ENCODE results near the gene POU6F2.
"Not testable (repeated sequence)": the region's sequence is repeated elsewhere in the genome, so short reads cannot be mapped to it uniquely, and the experiment has no call there.

The POU6F2 gene

DNA sequence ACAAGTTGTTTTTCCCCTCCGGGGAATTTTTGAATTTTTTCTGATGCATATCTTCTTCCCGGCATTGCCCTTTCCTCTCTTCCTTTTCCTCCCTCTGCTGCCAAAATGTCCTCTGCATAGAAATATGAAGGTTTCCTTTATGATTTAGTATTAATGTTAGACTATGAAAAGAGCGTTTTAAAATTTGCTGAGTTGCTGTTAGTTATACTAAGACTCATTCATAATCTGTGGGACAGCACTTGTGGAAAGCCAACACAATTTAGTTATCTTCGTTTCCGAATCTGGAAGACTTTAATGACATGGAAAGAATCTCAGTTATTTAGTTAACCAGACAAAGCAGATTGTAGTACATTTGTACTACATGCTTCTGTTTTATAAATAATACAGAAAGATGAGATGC, 25.0 kb downstream of the POU6F2 start:
- no peak for DNase-seq

- no peak for DNase-seq
Measured at GRCh38 chr7:39005036-39005435, 27.3 kb downstream of the POU6F2 start.

DNA sequence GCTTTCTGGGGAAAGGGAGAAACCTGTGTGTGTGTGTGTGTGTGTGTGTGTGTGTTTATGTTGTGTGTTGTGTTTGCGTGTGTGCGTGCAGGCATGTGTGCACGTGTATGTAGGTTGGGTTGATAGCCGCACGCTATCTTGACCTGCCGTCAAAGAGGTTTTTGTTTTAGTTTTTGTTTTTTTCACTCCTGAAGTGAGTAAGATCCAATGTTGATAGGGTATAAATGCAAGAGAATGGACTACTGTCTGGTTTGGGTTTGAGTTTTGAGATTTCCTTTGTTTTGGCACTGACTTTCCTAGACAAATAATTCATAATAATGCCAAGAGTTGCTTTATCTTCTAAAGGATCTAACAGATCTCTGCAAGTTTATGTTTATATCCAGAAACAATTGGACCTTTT, 27.8 kb downstream of the POU6F2 start:
- no peak for DNase-seq

DNA sequence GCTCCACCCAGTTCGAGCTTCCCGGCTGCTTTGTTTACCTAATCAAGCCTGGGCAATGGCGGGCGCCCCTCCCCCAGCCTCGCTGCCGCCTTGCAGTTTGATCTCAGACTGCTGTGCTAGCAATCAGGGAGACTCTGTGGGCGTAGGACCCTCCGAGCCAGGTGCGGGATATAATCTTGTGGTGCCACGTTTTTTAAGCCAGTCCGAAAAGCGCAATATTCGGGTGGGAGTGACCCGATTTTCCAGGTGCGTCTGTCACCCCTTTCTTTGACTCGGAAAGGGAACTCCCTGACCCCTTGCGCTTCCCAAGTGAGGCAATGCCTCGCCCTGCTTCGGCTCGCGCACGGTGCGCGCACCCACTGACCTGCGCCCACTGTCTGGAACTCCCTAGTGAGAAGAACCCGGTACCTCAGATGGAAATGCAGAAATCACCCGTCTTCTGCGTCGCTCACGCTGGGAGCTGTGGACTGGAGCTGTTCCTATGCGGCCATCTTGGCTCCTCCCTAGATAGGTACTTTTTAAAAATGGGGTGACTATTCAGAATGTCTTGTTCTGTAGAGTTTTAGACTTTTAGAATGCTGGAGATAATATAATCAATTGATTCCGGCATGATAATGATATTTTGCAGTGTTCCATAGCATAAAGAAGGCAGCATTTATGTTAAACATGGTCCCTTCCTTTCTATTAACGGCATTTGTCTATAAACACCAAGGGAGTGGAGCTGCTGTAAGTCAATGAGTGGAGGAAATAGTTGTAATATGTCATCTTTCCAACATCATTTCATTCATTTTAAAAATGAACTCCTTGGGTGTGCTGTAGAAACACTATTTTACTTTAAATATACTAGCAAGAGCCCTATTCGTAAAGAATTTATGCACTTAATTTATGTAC, 35.6 kb downstream of the POU6F2 start:
- DNase-seq = not testable (repeated sequence)

DNA sequence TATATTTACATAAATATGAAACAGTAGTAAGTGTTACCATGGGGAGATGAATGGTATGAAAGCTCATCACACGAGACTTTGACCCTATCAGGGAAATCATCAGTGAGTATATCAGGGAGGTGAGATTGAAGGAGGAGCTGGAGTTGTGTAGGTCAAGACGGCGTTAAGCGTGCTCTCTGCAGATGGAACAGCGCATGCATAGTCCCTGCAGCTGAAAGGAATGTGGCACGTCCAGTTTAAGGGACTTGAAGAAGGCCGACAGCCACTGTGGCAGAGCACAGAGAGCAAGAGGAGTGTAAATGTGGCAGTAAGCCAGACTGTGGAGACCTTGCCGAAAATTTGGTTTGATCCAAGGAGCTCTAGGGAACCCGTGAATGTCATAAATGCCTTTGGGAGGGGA, 38.9 kb downstream of the POU6F2 start:
- DNase-seq = no peak

- no peak for DNase-seq
Measured at GRCh38 chr7:39017369-39017915, 39.7 kb downstream of the POU6F2 start.

DNA sequence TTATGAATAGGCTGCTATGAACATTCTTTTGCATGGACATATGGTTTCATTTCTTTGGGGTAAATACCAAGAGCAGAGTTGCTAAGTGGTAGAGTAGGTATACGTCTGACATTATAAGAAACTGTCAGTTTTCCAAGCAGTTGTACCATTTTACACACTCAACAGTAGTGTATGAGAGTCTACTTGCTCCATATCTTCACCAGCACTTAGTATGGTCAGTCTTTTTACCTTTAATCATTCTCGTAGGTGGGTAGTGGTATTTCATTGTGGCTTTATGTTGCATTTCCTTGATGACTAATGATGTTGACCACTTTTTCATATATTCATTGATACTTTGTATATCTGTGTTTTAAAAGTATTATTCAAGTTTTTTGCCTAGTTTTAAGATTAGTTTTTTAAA, 45.1 kb downstream of the POU6F2 start:
- no peak for DNase-seq

GRCh38 chr7:39027491-39027890, 49.8 kb downstream of the POU6F2 start:
- DNase-seq = no peak

- DNase-seq = no peak
Measured at GRCh38 chr7:39033885-39034624, 56.3 kb downstream of the POU6F2 start.

DNA sequence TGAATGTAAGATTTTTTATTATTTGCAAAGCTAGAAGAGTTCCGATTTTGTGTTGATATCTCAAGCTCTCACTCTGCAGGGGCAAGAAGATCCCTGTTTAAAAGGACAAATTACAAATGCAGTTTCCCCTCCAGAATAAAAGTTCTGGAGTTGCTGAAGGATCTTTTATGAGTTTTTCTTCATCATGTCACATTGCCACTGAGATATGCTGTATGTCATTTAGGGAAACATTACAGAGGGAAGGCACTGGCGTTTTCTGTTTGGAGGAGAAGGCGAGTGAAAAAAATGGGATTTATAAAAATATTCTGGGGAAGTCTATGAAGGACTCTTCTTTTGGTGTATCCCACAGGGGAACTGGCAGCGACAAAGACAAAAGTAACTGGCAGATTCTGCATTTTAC, 57.4 kb downstream of the POU6F2 start:
- no peak for DNase-seq

DNA sequence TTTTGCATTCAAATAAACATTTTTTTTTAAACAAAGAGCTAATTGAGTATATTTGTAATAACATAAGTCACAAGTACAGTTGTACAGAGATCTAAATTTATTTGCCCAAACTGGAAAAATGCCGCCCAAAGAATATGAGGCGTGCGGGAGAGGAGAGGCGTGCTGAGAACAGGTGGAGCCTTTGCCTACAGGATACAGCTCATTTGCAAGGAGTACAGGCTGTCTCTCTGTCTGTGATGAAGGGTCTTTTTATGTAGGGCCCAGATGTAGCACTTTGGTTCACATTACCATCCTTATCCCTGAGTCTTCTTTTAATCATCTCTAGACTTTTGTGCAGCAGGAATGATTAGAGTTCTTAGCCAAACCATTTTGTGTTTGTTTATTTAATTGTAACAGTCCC, 58.2 kb downstream of the POU6F2 start:
- DNase-seq = no peak

DNA sequence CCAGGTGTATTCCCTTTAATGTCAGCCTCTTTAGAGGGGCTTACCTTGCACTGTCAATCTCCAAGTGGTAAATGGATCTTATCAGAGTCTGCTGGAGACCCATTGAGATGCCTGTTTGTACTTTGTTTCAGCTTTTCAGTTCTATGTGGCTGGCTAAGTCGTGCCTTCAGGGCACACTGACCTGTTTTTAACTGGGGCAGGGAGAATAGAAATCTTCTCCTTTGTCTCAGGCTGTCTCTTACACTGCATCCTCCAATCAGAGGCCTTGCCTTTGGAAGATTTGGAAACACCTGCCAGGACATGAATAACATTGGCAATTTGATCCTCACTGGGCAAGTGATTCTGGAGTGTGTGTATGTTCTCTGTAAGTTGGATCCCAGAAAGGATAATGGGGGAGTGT, 65.0 kb downstream of the POU6F2 start:
- DNase-seq = no peak

GRCh38 chr7:39043531-39043930, 65.8 kb downstream of the POU6F2 start:
- DNase-seq = no peak

- DNase-seq = no peak
Measured at GRCh38 chr7:39044489-39044888, 66.8 kb downstream of the POU6F2 start.

DNA sequence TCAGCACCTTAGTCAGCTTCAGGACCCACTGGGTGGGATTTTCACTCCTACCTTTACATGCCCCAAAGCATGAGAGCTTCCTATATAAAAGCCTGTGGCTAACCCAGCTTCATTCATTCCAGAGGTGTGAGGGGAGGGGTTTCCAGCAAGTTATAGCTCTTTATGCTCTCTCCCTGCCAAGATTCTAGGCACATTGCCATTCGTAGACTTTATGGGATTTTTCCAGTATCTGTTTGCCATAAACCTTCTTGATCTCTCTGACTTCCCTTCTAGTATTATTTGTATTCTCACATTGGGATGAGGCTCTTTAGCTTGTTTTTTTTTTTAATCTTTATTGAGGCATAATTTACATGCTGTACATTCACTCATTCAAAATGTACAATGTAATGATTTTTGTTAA, 67.5 kb downstream of the POU6F2 start:
- DNase-seq = no peak

DNA sequence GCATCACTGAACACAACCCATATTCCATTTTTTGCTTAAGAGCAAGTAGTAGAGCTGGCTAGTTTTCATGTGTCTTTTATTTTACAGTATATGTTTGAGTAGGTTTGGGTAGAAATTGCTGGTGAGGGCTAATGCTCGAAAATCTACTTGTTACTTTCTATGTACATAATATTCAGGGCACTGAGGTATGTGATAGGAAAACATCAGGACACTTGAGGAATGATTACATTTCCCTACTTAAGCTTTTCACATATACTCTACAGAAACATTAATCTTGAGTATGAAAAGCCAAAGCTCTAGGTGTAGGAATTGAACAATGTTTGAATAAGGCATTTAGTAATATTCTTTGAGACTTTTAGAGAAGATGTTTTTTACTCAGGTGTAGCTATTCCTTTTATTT, 73.6 kb downstream of the POU6F2 start:
- DNase-seq = no peak

DNA sequence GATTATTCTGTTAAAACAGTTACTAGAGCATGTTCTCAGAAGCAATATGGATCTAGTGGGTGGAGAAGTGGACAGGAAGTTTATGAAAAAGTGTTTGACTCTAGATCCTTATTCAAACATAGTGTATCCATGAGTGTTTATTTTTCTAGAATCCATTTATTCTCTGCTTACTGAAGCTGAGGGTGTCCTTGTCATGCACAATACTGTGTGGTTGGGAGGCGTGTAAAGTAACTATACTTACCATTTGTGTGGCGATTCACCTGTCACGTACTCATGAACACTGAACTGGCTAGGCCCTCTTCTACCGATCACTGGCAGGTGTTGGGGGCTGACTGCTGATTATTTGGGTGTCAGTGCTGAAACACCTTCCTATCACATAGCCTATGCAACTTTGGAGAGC, 74.0 kb downstream of the POU6F2 start:
- no peak for DNase-seq

GRCh38 chr7:39054731-39055130, 77.0 kb downstream of the POU6F2 start:
- DNase-seq = no peak

DNA sequence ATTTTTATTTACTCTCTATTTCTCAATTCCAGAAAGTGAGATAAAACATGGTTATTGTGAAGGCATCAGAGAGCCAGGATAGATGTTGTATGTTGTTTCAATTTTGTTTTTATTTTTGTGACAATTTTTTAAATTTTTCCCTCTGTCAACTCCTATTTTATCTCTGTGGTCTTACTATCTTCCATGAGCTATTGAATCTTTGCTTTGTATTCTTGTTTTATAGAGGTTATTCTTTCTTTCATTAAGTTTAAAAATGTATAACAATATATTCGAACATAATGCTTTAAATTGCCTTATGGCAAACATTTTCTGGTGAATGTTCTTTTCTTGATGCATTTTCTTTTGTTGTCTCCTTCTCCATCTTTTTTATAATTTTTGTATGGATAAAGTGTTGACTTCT, 78.4 kb downstream of the POU6F2 start:
- no peak for DNase-seq

DNA sequence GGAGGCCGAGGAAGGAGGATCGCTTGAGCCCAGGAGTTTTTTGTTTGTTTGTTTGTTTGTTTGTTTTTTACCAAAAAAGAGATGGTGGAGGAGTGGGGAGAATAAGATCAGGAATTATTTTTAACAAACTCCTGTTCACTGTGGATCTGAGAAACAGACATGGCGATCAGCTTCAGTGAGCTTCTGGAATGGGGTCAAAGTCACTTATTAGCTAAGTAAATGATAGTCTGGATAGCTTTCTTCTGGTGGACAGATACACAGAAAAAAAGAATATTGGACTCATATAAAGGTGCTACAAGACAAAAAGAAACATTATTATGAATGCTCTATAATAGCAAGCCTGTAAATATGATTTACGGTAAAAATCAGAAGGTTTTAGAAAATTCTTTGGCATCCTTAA, 85.1 kb downstream of the POU6F2 start:
- DNase-seq = no peak

DNA sequence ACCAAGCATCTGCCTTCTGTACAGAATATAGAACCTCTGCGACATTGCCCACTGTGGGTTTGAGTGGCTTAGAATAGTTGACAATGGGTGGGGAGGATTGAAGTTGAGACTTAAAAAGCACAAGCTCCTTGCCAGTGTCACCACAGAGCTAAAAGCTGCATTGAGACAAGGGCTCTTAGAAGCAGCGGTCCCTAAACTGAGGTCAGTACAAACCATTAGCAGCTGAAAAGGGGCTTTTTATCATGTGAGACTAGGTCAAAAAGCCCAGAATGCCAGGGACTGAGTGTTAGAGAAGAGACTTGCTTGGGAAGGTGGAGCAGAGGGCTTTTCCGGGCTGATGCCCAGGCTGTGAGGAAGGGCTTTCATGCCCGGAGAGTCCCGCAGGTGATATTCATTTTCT, 91.3 kb downstream of the POU6F2 start:
- DNase-seq = no peak

DNA sequence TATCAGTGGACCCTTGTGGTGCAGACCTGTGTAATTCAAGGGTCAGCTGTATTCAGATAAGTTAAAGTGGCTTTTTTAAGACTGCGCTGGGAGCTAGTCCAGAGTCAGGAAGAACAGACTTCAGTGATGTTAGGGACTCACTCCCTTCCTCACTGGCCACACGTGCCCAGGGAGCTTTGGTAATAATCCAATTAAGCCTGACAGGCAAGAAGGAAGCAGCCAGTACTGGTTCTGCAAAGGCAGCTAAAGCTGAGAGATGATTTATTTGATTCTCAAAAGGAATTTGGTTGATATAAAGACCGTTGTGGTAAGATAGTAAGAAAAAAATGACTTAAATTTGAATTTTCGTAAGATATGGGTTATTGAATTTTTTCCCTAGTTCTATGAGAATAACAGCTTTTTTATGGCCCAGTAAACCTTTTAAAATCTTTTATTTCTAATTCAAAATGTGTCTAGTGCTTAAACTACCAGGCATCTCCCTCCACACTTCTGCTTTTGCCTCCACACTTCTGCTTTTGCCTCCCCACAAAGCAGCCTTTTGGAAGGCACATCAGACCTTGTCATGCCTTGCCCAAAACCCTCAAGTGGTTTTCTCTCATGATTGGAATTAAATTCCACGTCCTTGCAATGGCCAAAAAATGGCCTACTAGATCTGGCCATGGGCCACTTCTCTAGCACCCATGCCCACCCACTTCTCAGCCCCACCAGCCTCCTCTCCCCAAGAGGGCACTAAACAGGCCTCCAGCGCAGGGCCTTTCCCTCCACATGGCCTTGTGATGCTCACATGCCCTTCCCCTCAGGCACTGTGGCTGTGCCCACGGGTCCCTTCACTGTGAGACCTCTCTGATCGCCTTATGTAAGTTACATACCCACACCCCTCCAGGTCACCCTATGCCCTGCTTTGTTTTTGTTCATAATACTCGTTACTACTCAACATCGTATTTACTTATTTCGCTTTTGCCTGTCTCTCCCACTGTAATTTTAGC, 92.5 kb downstream of the POU6F2 start:
- DNase-seq = no peak

GRCh38 chr7:39071116-39071515, 93.4 kb downstream of the POU6F2 start:
- DNase-seq = no peak

Measured in activated CD4-positive, alpha-beta T cell treated with anti-CD3 and anti-CD28 coated beads for 4 hours (primary cell).